B cell (primary cell): ENCODE measurements around the gene CFAP20. TPM values are rescaled to one million over a fixed set of nuclear protein-coding genes. Genes with fewer than 3 reads are reported as not detected.

Source experiments
- ATAC-seq: fragments of 200-7000 bp; cut with Tn5 transposase; one replicate; pipeline ENCODE4 v1.10.0; 2021; ENCODE audit warnings: low read depth, mild to moderate bottlenecking, moderate number of reproducible peaks, moderate library complexity
- CTCF ChIA-PET: fragments of 350-600 bp; sonication (Branson Sonifier 250); formaldehyde crosslinking; loops from one replicate; lab custom pipeline; 2021; ENCODE audit warnings: antibody characterized with exemption, inconsistent platforms; lab: Charles Lee
- POLR2A ChIA-PET: fragments of 350-600 bp; sonication (Branson Sonifier 250); formaldehyde crosslinking; loops from one replicate; lab custom pipeline; 2021; ENCODE audit warnings: antibody characterized with exemption; lab: Charles Lee
- DNase-seq: peaks from one replicate; pipeline ENCODE4 v3.0.0; 2013
- H2AFZ ChIP-seq: 2 replicates; pipeline ENCODE4 v1.6.1; 2012; ENCODE audit warnings: mild to moderate bottlenecking, low read depth, low read length; ENCODE audit not compliant: insufficient read depth, poor library complexity, severe bottlenecking
- H3K27ac ChIP-seq, 2 donors: 1 replicate in 1 of 2; 2 replicates in 1 of 2; pipeline ENCODE4 v1.5.1; 2012 to 2013; ENCODE audit warnings: low read length in 2 of 2, mild to moderate bottlenecking in 2 of 2, moderate library complexity in 1 of 2
- H3K27me3 ChIP-seq, 4 experiments: fragments of 200-600 bp in 1 of 4; sonication (generic) in 1 of 4; replicated peaks in 1 of 4; 1 replicate in 2 of 4; 2 replicates in 2 of 4; pipeline versions ENCODE4 v1.6.1 to v1.7.0; 2013 to 2016; ENCODE audit warnings: low read length in 3 of 4, mild to moderate bottlenecking in 2 of 4, mixed read lengths in 1 of 4, moderate library complexity in 1 of 4; ENCODE audit not compliant: insufficient read depth in 4 of 4, control insufficient read depth in 3 of 4; ENCODE audit errors: control extremely low read depth in 1 of 4
- H3K36me3 ChIP-seq, 2 experiments: replicated peaks in 1 of 2; 1 replicate in 1 of 2; 2 replicates in 1 of 2; pipeline versions ENCODE4 v1.6.1 to v1.7.1; 2013; ENCODE audit warnings: low read length in 1 of 2; ENCODE audit not compliant: insufficient read depth in 2 of 2, control insufficient read depth in 1 of 2; ENCODE audit errors: control extremely low read depth in 1 of 2, extremely low read depth in 1 of 2
- H3K4me1 ChIP-seq, 2 donors: fragments of 200-600 bp in 1 of 2; sonication (generic) in 1 of 2; 1 replicate in 1 of 2; 2 replicates in 1 of 2; pipeline versions ENCODE4 v1.5.1 to v1.6.1; 2013 to 2017; ENCODE audit warnings: low read length in 2 of 2; ENCODE audit not compliant: control insufficient read depth in 2 of 2, insufficient read depth in 2 of 2
- H3K4me2 ChIP-seq: replicated peaks from 2 replicates; pipeline ENCODE3; 2012; ENCODE audit warnings: mild to moderate bottlenecking, low read depth, low read length; ENCODE audit not compliant: poor library complexity, severe bottlenecking
- H3K4me3 ChIP-seq, 5 experiments: fragments of 200-600 bp in 1 of 5; sonication (generic) in 1 of 5; 1 replicate in 3 of 5; 2 replicates in 2 of 5; pipeline versions ENCODE4 v1.5.1 to v1.7.0; 2011 to 2016; ENCODE audit warnings: low read length in 4 of 5, mild to moderate bottlenecking in 4 of 5, low read depth in 2 of 5, control low read depth in 1 of 5, moderate library complexity in 1 of 5; ENCODE audit not compliant: insufficient read depth in 1 of 5; ENCODE audit errors: control extremely low read depth in 1 of 5, extremely low read depth in 1 of 5
- H3K79me2 ChIP-seq: fragments of 200-600 bp; sonication (generic); one replicate; pipeline ENCODE4 v1.6.0; 2016; ENCODE audit warnings: low read length; ENCODE audit not compliant: control insufficient read depth, insufficient read depth
- H3K9ac ChIP-seq: fragments of 200-600 bp; sonication (generic); 2 replicates; pipeline ENCODE4 v1.6.1; 2017; ENCODE audit warnings: mild to moderate bottlenecking, low read length, moderate library complexity
- H3K9me3 ChIP-seq, 3 donors: one replicate each; pipeline versions ENCODE4 v1.6.1 to v1.7.1; 2013; ENCODE audit warnings: low read length in 2 of 3; ENCODE audit not compliant: control insufficient read depth in 2 of 3, insufficient read depth in 1 of 3; ENCODE audit errors: control extremely low read depth in 1 of 3
- H4K20me1 ChIP-seq: 2 replicates; pipeline ENCODE4 v1.6.0; 2012; ENCODE audit warnings: mild to moderate bottlenecking, low read length; ENCODE audit not compliant: insufficient read depth, control insufficient read depth, poor library complexity, severe bottlenecking
- H3K27ac Mint-ChIP-seq: one replicate; pipeline ENCODE4 v1.8.0; 2021; ENCODE audit warnings: mixed read lengths
- H3K27me3 Mint-ChIP-seq: one replicate; pipeline ENCODE4 v1.8.0; 2021; ENCODE audit warnings: mixed read lengths
- H3K4me1 Mint-ChIP-seq: one replicate; pipeline ENCODE4 v1.8.0; 2021; ENCODE audit warnings: mixed read lengths
- H3K4me3 Mint-ChIP-seq: one replicate; pipeline ENCODE4 v1.8.0; 2021; ENCODE audit warnings: mixed read lengths
- H3K9me3 Mint-ChIP-seq: one replicate; pipeline ENCODE4 v1.8.0; 2022; ENCODE audit warnings: mixed read lengths; ENCODE audit not compliant: insufficient read depth
- EZH2 ChIP-seq: IDR thresholded peaks from 2 replicates; pipeline ENCODE4 v1.6.1; 2012; ENCODE audit warnings: borderline replicate concordance, low read depth, mild to moderate bottlenecking, moderate library complexity, low read length; ENCODE audit not compliant: insufficient read depth, poor library complexity, severe bottlenecking
- WGBS: methylation state at CpG from one replicate; pipeline ENCODE4 v1.1.5; 2013; ENCODE audit warnings: missing lambda C conversion rate; ENCODE audit not compliant: insufficient coverage; 5-methylcytosine and 5-hydroxymethylcytosine counted together
- intact Hi-C: fragments of 100-400 bp; cut with micrococcal nuclease; formaldehyde crosslinking; loops from one replicate; pipeline ENCODE4 v1.10.0; 2022
- polyA plus RNA-seq: library from polyadenylated mRNA; depleted of rRNA; stranded (reverse); fragments of >200 nt; gene quantifications from 2 replicates; pipeline ENCODE4 v1.2.3, GENCODE V29; 2012
- total RNA-seq, 2 donors: library from RNA; stranded (reverse); fragments of 120-200 nt in 1 of 2; gene quantifications; 1 replicate in 1 of 2; 2 replicates in 1 of 2; pipeline versions ENCODE4 v1.2.3 to v1.2.4, GENCODE V29; 2013 to 2022
- TF ChIP-seq, protein P1 (sequence below): fragments of 200-600 bp; IDR thresholded peaks from one replicate; pipeline ENCODE4 v1.8.0; 2022; ENCODE audit warnings: antibody characterized with exemption, mild to moderate bottlenecking

The CFAP20 gene
- total and polyA plus RNA-seq, 2 donors (not counting 1 experiment from before 2014, with no cell fraction given): 27.3 to 45.4 TPM

GRCh38 chr16:58157951-58158540 lies 28.9 kb upstream of the CFAP20 start:
- no peaks in the 10 kb centered on the region for H3K9me3 Mint-ChIP-seq
- no peak for ATAC-seq
- Histone ChIP-seq H3K27me3 (no peaks in the 10 kb centered on the region), H3K79me2 (no peaks in the 10 kb centered on the region), H3K4me3 (no peak overlapping the region), H3K9me3 (no peaks in the 10 kb centered on the region), H3K9ac (no peak overlapping the region), H3K27ac (no peak overlapping the region), H3K4me2 (no peak overlapping the region), H2AFZ (no peak overlapping the region), H4K20me1 (no peaks in the 10 kb centered on the region), H3K36me3 (peaks cover 1 to 29% of the 10 kb centered on the region in 2 experiments), H3K4me1 (no peaks in the 10 kb centered on the region)
- POLR2A ChIA-PET: no interaction called here
- TF ChIP-seq, protein P1, sequence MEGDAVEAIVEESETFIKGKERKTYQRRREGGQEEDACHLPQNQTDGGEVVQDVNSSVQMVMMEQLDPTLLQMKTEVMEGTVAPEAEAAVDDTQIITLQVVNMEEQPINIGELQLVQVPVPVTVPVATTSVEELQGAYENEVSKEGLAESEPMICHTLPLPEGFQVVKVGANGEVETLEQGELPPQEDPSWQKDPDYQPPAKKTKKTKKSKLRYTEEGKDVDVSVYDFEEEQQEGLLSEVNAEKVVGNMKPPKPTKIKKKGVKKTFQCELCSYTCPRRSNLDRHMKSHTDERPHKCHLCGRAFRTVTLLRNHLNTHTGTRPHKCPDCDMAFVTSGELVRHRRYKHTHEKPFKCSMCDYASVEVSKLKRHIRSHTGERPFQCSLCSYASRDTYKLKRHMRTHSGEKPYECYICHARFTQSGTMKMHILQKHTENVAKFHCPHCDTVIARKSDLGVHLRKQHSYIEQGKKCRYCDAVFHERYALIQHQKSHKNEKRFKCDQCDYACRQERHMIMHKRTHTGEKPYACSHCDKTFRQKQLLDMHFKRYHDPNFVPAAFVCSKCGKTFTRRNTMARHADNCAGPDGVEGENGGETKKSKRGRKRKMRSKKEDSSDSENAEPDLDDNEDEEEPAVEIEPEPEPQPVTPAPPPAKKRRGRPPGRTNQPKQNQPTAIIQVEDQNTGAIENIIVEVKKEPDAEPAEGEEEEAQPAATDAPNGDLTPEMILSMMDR: no peak
- TF ChIP-seq EZH2: no peak
- no peaks in the 10 kb centered on the region for H3K4me1 Mint-ChIP-seq
- CTCF ChIA-PET: no interaction called here
- no peaks in the 10 kb centered on the region for H3K27me3 Mint-ChIP-seq
- DNase-seq: no peak
- H3K4me3 Mint-ChIP-seq: no peak overlapping the region
- WGBS: 93% methylated on average over 20 of the region's 29 CpGs
- intact Hi-C loops: no loop called here
- no peak overlapping the region for H3K27ac Mint-ChIP-seq

DNA sequence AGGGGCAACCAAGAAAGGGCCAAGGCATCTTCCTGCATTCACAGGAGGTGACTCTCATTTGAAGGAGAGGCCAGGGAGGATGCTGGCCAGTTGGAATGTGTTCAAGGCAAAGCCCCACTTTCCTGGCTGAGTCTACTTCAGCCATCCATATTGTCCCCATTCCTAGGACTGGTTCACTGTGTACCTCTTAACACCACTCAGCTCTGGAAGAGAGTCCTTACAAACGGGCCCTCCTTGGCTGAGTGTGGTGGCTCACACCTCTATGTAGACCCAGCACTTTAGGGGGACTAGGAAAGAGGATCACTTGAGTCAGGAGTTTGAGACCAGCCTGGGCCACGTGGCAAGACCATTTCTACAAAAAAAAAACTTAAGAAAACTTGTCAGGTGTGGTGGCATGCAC lies 28.1 kb upstream of the CFAP20 start:
- Histone ChIP-seq H3K79me2 (no peaks in the 10 kb centered on the region), H4K20me1 (no peaks in the 10 kb centered on the region), H3K9me3 (no peaks in the 10 kb centered on the region), H3K9ac (no peak overlapping the region), H2AFZ (no peak overlapping the region), H3K4me3 (no peak overlapping the region), H3K4me1 (no peaks in the 10 kb centered on the region), H3K4me2 (no peak overlapping the region), H3K27me3 (no peaks in the 10 kb centered on the region), H3K27ac (no peak overlapping the region), H3K36me3 (peaks cover 0 to 23% of the 10 kb centered on the region in 2 experiments)
- Mint-ChIP-seq H3K27ac (no peak overlapping the region), H3K4me1 (no peaks in the 10 kb centered on the region), H3K27me3 (no peaks in the 10 kb centered on the region), H3K9me3 (no peaks in the 10 kb centered on the region), H3K4me3 (no peak overlapping the region)
- WGBS: 100% methylated on average over 1 of the region's 2 CpGs
- ChIA-PET CTCF (no interaction called here), POLR2A (no interaction called here)
- DNase-seq (no peak), ATAC-seq (no peak)
- intact Hi-C loops: no loop called here
- TF ChIP-seq, protein P1: no peak
- TF ChIP-seq EZH2: no peak
